Measurements from ENCODE around the gene ZCCHC4.
A peak's percentile ranks its signal among the peaks of the same experiment; 100 is the strongest.
"Not testable (repeated sequence)": the region's sequence is repeated elsewhere in the genome, so short reads cannot be mapped to it uniquely, and the experiment has no call there.

ZCCHC4 gene

DNA sequence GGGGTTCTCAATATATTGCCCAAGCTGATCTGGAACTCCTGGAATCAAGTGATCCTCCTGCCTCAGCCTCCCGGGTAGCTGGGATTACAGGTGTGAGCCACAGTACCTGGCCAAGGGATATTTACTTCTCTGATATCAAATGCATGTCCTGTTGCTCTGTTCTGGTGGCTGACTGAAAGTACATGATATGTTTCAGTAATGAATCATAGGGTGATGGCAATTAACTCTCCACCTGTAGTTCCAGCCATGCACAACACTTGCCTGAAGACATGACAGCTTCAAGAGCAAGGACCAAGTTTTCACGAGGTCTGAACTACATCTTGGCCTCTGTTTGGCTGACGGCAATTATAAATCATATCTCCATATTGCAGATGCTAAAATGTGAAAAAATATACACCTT lies 9.1 kb downstream of the ZCCHC4 start:
- no peak for DNase-seq

DNA sequence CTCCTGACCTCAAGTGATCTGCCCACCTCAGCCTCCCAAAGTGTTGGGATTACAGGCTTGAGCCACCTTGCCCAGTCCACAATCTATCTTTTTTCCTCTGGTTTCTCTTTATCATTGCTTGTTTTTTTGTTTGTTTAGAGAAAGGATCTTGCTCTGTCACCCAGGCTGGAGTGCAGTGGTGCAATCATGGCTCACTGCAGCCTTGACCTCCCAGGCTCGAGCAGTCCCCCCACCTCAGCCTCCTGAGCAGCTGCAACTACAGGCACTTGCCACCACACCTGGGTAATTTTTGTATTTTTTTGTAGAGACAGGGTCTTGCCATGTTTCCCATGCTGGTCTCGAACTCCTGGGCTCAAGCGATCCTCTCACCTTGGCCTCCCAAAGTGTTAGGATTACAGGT lies 15.9 kb downstream of the ZCCHC4 start:
- not testable (repeated sequence) for DNase-seq

DNA sequence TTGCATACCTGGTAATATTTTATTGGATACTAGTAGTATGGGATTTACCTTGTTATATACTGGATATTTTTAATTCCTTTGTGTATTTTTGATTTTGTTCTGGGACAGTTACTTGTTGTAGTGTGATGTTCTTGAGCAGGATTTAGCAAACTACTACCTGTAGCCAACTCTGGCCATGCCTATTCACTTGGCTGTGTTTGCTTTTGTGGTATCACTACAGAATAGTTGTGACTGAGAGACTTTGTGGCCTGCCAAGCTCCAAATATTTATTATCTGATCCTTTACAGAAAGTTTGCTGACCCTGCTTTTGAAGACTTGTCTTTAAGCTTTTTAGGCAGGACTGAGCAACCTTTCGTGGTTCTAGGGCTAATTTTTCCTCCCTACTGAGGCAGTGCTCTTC lies 17.8 kb downstream of the ZCCHC4 start:
- DNase-seq = no peak

DNA sequence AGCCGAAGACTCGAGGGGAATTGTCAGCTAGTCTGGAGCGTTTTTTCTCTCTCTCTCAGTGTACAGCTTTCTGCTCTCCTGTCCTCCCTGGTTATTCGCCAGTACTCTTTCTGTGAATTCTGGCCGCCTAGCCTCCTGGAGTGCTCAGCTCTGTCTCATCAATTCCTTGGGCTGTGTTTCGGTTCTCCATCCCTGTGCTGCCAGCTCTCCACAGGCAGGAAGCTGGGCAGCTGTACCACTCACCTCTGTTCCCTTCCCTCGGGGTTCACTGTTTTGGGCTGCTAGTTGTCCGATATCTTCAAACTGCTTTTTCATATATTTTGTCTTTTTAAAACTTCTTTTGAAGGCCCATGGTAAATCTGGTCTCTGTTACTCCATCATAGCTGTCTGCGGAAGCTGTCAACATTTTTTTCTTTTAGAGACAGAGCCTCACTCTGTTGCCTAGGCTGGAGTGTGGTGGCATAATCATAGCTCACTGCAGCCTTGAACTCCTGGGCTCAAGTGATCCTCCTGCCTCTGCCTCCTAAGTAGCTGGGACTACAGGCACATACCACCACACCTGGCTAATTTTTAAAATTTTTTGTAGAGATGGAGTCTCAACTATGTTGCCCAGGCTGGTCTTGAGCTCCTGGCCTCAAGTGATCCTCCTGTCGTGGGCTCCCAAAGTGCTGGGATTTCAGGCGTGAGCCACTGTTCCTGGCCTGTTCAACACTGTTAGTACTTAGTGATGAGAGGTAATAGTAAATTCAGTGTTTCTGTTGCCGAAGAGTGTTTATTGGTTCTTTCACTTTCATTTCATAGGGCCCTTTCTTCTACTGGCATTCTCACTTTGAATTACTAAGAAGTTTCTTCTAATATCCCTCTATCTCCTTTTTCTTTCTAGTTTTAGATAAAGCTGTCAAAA lies 18.6 kb downstream of the ZCCHC4 start:
- DNase-seq = peak in 2 of 14 donors; percentile 7 to 13

DNA sequence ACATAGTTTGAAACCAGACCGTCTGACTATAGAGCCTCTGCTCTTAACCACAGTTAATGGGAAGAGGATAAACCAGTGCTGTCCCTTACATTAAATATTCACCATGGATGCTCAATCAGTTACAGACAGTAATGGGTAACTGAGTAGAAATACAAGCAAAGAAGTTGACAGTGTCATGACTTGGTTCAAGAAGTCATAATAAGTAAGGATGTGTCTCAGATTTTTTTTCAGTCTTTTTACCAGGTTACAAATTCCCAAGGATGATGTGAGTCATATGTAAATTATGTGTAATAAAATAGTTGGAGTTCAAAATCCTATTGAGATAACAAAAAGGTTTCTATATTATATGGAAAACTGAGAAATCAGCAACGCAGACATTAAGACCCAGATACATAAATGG lies 31.1 kb downstream of the ZCCHC4 start:
- no peak for DNase-seq

DNA sequence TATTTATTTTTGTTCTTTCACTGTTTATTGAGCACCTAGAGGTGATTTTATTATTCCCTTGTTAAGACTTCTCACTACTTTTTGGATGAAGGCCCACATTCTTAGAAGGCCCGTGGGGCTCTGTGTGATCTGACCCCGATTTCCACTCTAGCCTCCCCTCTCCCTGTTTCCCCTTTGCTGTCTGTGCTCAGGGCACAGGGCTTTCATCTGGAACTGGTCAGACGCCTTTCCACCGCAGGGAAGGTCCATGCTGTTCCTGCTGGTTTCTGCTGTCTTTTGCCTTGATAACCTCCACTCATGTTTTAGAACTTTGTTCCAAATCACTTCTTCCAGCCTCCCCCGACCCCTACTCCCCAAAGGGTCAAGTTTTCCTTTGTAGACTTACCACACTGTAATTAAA lies 33.2 kb downstream of the ZCCHC4 start:
- DNase-seq = no peak

DNA sequence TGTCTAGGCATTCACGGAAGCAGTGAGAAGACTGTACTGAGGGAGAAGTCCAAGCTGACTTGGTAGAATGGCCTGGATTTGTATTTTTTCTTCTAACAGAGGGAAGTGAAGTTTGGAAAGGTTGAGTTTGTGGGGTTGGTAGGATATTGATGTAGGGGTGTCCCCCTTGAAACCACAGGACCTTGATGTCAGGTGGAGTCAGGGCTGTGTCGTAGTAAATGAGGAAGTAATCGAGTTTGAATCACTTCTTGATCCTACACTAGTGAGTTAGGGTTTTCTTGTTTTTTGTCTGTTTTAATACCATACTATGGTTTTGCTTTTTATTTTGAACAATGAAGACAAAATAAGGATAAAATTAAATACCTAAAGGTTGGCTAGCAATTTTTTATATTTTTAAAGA lies 34.3 kb downstream of the ZCCHC4 start:
- no peak for DNase-seq

DNA sequence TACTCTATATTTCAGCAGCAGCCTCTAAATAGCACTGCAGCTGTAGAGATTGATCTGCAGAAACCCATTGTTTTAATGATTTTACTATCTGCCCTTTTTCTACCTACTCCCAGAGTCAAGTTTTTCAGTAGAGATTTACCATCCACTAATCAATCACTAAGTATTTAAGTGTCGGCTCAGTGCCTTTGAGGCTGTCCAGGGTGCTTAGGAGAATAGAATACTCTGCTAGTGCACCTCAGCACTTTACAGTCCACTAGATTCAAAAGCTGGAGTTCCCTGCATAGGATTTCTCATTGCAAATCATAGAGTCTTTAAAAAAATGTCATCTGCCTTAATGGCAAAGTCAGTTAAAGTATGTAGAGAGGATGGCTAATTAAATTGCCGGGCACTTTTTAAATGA lies 34.9 kb downstream of the ZCCHC4 start:
- no peak for DNase-seq

DNA sequence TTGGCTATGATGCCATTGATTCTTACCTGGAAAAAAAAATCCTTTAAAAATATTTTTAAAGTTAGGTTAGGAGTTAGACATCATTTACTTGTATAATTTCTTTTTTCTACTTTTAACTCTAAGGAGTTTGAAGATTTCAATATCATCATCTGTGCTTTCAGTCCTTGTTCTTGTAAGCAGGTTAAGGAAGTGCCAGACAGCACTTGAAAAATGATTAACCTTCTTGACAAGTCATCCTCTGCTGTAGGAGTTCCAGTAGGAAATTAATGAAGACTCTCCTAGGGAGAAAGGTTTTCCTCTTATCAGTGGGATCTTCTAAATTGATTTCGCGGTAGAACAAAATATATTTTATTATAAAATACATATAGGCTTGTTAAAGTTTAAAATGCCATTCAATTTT lies 35.4 kb downstream of the ZCCHC4 start:
- DNase-seq = no peak

DNA sequence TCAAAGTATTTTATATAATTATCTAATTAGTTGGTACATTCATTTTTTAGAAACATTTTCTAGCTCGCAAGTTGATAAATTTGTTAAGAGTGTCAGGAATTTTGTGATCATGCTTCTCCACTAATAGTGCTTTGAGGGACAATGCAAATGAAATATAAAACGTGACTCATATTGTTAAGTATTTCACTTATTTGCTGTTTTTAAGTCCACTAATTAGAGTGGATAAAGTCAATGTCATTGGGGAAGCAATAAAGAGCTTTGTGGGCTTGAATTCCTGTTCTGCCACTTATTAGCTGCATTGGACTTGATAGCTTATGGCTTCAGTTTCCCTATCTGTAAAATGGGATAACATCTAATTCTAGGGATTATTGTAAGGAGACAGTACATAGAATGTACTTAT lies 38.0 kb downstream of the ZCCHC4 start:
- DNase-seq = no peak

DNA sequence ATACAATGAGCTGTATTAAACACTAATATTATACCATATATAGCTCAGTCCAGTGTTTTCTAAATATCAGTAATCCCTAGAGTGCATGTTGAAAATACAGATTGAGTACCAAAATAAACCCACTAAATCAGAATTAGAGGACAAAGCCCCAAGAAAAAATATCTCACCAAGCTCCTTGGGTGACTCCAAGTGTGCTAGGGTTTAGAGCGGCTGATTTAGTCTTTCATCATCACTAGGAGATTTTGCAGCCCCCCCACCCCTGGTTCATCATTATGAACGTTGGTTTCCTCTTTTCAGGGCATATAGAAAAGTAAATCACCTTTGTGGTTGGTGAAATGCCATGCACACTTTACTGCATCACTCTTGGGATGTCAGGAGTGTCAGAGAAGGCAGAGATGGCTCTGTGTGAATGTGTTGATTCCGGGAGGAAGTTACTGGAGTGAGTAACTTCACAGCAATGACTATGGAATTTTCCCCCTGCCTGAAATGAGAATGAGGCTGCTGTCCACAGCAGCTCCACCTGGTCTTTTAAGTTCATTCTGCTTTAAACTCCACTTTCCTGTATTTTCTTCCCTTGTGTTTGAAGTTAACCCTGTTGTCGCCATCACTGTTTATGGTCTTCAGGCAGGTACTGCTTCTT lies 39.3 kb downstream of the ZCCHC4 start:
- DNase-seq = no peak

DNA sequence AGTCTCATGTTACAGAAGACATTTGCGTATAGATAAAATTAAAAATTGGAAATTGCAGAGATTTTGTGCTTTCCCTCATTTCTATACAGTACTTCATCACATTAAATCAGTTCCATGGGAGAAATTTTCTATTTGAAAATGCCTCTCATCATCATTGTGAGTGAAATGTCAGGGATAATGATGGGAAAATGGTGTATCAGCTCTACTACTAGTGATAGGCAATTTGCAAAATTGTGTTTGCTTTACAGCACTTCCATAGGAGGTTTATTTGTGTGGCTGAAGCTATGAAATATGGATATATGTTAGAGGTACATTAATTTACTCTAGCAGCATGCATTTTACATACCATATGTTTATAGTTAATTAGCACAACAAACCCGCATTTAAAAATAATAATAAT lies 43.5 kb downstream of the ZCCHC4 start:
- no peak for DNase-seq

DNA sequence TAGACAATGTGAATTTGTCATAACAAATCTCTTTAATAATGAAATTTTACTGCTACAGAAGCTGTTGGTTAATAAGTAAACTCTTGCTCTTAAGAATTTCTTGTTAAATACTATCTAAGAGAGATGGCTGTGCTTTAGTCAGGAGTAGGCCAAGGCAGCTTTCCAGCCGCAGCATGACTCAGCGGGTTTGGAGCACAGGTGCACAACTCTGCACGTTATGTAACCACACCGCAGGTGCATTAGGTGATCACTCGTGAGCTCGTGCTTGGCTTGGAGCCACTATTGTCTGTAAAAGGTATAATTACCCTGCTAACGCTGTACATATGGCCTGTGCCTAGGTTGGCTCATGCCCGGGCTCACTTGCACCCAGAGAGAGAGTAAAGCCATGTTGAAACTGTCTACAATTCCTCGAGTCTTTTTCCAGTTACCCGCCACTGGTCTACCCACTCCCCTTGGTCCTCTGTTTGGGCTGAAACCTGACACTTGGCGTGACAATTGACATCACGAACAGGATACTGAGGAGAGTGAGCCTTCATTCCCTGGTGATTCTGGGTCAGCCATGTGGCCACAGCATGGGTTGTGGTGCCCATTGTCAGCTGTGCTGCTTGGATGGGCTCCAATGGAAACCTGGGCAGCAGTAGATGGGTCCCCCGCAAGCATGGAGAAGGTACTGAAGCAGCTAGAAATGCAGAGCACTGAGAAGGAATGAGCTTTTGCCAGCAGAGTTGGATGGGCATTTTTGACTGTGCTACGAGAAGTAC lies 46.1 kb downstream of the ZCCHC4 start:
- no peak for DNase-seq

DNA sequence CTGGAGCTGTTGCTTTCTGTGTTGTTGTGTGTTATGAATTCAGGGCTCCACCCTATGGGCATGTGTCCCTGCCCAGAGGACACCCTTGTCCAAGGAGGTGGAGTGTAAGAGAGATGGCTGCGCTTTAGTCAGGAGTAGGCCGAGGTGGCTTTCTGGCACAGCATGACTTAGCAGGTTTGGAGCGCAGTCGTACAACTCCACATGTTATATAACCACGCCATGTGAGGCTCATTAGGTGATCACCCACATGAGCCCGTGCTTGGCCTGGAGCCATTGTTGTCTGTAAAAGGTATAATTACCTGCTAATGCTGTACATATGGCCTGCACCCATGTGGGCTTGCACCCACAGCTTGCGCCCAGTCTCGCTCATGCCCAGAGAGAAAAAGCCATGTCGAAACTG lies 48.7 kb downstream of the ZCCHC4 start:
- DNase-seq = no peak

DNA sequence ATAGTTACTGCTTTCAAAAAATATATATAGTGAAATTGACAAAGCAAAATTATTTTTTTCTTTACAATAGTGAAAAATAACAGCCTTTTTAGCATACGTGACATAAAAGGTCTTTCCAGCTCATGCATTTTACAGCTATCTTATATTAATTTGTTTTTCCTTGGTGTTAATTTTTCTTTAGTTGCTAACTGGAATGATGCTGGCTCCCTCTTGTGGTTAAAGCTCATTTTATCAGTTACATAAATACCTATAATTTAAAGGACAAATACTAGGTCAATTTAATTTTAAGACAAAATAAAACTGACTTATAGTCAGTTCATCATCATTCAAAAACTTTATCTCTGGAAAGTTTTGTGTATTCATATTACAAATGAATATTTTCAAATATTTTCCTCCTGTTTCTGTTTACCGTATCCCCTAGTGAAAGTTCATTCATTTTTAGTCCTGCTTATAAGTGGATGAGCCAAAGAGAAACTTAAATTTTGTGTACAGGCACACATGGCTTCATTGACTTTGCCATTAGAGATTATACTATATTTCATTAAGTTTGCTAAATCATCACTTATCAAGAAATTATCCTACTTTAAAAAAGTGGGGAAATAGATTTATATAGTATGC lies 54.5 kb downstream of the ZCCHC4 start:
- DNase-seq = no peak

DNA sequence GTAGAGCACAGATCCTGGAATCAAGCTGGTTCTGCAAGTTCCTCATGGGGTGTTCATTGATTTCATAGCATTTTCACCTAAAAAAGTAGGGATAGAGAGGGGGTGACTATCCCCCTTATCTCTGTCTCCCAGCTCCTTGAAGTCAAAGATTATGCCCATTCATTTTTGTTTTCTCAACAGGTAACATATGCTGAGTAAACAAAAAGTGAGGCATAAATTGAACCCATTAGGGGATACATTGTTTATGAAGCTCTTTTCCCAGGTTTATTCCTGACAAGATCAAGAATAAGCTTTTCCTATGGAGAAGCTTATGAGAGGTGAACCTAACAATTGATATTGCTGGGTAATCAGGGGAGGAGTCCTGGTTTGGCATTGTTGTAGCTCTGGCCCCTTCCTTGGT lies 55.3 kb downstream of the ZCCHC4 start:
- DNase-seq = no peak

DNA sequence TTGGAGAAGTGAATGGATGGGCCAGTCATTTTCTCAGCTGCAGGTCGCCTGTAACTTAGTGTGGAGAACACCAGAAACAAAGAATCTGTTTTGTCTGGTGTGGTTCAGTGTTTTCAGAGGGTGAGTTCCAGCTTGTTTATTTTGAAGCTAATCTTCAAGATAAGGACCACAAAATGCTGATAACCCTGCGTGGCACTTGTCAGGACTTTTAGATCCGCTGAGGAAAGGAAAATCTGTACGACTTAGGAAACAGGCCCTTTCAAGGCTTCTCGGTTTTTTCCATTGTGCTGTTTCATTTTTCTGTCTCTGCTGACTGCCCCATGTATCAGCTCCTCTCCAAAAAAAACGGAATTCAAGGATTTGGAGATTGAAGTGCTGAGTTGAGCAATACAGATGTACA lies 55.7 kb downstream of the ZCCHC4 start:
- no peak for DNase-seq

DNA sequence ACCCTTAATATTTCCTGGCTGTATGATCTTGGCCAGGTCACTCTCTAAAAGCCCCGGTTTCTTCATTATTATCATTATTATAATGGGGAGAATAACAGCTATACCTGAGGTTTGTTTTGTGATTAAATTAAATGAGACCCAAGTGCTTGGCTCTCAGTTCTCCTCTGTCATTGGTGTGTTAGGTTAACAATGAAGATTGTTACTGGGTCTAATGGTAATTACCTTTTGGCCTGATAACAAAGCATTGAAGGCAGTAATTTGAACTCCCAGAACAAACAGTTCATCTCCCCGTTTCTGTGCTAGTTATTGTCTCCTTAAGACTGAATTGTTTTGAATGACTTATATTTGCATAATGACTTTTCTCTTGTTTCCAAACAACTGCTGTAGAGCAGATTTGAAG lies 57.7 kb downstream of the ZCCHC4 start:
- DNase-seq = no peak

DNA sequence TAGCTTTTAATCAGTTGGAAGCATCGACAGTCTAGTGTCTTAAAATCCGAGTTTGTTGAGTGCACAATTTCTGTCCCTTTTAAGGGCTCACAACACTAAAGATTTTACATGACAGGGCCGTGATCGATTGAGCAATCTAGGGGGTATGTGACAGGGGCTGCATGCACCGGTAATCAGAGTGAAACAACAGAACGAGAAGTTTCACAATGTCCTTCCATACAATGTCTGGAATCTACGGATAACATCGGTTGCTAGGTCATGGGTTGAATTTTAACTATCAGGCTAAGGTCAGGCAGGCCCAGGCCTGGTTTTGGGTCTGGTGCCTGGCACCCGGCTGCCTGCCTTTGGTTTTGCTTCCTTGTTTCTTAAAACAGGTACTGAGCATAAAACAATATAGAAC lies 60.0 kb downstream of the ZCCHC4 start:
- not testable (repeated sequence) for DNase-seq

DNA sequence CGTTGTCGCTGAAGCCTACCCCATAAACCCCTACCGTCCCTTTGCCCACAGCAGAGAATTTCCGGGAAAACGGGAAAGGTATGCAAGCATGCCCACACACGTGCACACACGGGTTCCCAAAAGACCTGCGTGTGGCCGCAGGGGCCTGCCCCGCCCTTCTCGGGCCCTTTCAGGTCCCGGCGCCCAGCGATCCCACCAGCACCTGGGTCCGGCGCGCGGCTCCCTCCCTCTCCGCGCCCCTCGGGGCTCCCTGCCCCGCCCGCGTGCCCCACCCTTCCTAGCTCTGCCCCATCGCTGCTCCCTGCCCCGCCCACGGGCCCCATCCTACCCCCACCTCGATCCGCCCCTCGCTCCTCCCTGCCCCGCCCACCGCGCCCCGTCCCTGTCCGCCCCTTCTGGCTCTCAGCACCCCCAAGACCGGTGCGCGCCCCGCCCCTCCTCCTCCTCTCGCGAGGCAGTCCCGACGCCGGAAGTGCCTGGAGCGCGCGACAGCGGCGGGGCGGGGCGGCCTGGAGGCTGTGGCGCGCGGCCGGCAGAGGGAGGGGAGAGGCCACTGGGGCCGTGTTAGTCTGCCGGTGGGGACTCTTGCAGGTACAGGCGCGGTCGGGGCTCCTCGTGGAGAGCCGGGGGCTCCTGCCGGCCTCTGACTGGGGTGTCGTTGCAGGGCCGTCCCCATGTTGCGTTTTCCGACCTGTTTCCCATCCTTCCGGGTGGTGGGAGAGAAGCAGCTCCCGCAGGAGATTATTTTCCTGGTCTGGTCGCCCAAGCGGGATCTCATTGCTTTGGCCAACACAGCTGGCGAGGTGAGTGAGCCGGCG lies 64.4 kb downstream of the ZCCHC4 start, which contains the start of gene ANAPC4:
TSS of gene ANAPC4 (plus strand) at position 510 of the 818 bp plus-strand sequence. CDS start at position 675, 165 bp downstream.
- peak in 13 of 14 donors; percentile 49 to 87 (median 80) for DNase-seq

DNA sequence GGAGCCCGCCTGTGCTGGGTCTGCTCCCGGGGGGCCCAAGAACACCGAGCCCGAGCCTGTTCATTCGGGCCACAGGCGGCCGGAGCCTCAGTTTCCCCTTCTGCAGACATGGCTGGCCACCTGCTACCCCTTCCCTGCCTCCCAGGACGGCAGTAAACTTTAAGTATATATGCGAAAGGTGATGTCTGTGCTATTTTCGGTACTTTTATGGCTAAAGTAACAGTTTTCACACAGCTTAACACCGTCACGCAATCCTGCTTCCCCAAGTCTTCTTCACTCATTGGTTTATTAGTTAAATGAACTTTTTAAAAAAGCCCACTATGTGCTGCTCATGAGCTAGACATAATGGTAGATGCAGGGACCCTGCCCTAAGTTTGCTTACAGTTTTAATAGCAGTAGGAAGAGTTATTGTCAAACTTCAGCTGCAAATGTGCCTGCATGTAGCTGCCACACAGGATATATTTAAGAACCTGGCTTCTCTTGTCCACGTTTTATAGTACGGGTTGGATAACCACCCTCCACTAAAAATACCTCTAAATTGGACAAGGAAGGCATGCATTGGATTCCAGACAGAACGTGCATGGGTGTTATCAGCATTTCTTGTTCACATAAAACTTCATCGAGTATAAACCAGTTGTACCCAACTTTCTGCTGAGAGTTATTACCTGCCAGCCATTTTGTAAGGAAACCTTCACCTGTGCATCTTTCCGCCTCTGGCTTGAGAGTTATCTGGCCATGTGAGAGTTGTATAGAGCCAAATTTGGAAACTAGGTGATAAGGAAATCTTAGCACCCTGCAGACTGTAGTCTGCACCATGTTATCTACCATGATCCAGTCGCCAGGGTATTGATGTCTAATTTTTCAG lies 65.2 kb downstream of the ZCCHC4 start:
- DNase-seq = no peak

All from C1 segment of cervical spinal cord (tissue), 14 donors.